C1 segment of cervical spinal cord (tissue), 14 donors: Measurements from ENCODE around the gene AOX1.
"Not testable (repeated sequence)": the region's sequence is repeated elsewhere in the genome, so short reads cannot be mapped to it uniquely, and the experiment has no call there.

Experiments
- DNase-seq, 14 donors: peaks; one replicate each; lab custom pipeline; 2025; lab: John Stamatoyannopoulos, UW

The AOX1 gene

DNA sequence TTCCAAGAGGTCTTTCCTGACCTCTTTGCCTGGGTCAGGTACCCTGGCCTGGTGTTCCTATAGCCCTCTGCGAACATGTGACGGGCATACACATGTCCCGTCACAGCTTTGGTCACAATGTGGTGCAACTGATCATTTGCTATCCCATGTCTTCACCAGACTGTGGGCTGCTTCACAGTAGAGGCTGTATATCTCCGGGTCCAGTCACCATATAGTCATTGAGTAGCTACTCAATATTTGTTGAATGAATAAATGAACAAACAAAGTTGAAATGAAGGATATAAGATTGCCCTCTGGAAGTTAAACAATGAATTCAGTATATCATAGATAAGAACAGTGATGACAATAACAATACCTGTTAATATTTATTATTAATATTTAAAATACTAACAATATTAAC lies 16.8 kb downstream of the AOX1 start:
- DNase-seq, result no peak

- DNase-seq, result no peak
Observed at GRCh38 chr2:200603972-200604371, 18.2 kb downstream of the AOX1 start.

GRCh38 chr2:200604571-200605255 lies 18.9 kb downstream of the AOX1 start:
- no peak for DNase-seq

DNA sequence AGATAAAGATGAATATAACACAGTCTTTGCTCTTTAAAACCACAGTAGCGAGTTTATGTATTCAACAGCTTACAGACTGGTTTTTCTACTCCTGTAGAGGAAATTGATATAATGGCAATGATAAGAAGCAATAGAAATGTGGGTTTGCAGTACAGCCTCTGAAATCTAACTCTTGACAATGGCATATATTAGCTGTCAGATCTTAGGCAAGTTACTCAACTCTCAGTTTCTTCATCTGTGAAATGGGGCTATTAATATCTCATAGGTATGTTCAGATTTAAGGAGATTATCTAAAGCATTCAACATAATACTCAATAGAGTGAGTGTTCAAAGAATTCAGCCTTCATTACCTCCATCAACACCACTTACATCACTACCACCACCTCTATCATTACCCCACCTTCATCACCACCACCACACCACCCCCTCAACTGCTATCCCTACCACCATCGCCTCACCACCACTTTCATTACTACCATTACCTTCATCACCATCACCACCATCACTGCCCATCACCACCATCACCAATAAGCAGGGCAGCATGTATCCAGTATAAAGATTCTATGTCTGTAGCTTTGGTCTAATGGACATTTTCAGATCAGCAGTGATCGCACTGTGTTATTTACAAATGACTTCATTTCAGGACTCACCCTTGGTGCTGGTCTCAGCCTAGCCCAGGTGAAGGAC lies 22.7 kb downstream of the AOX1 start:
- no peak for DNase-seq

GRCh38 chr2:200609028-200609614 lies 23.3 kb downstream of the AOX1 start:
- DNase-seq, result no peak

- DNase-seq, result not testable (repeated sequence)
Observed at GRCh38 chr2:200610217-200610616, 24.4 kb downstream of the AOX1 start.

DNA sequence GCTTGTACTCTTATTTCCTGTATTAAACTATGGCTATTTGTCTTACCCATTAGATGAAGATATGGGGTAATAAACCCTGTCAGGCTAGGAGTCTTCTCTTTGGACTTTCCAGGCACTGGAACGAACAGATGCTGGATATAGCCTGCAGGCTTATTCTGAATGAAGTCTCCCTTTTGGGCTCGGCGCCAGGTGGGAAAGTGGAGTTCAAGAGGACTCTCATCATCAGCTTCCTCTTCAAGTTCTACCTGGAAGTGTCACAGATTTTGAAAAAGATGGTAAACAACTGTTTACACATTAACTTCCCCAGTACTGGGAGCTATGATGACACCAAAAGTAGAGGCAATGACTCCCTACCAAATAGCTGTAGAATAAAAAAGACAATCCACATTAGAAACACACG lies 27.9 kb downstream of the AOX1 start:
- DNase-seq, result no peak

DNA sequence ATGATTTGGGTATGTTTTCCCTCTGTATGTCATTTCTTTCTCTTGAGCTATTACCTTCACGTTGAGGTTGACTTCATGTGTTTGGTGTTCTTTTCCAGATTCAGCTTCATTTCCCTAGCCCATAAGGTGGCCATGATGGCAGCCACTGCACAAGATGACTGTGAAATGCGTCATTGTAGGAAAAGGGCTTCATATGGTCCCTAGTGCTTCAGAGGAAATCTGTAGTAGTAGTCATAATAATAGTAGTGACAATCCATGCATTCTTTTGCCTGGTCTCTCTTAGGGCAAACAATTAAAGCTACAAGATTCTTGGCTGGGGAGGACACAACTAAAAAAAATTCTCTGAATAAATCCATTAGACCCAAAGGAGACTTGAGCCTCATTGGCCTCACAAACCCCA lies 28.4 kb downstream of the AOX1 start:
- no peak for DNase-seq

DNA sequence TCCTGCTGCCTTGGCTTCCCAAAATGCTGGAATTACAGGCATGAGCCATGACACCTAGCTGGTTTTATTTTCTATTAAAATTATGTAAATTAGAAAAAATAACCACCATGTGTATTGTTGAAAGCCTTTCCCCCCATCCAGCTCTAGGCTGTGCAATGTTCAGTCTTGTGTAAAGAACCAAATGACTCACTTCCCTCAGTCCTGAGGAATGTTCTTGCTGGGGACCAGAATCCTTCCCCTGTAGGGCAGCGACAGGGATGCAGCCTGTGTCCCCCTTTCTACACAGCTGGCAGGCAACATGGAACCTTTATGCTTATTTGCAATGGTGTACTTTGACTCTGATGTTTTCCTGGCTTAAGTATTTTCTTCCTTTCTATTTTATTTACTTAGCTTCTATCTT lies 29.4 kb downstream of the AOX1 start:
- no peak for DNase-seq

DNA sequence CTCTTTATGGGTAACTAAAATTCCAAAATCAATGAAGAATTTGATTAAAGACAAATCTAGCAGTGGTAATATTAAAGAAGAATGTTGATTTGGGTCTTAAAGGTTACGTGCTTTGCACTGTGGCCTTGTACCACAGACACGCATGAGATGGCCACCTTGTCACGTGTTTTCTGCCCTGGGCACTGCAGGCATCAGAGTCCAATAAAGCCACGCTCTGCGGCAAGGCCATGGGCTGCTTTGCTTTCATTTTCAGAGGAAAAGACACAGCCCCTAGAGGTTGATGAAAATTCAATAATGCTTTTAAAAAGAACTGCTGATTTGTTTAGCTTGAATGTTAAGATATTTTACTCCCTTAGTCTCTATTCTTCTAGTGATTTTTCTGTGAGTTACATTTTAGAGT lies 30.4 kb downstream of the AOX1 start:
- peak in 1 of 14 donors; percentile 2 for DNase-seq

DNA sequence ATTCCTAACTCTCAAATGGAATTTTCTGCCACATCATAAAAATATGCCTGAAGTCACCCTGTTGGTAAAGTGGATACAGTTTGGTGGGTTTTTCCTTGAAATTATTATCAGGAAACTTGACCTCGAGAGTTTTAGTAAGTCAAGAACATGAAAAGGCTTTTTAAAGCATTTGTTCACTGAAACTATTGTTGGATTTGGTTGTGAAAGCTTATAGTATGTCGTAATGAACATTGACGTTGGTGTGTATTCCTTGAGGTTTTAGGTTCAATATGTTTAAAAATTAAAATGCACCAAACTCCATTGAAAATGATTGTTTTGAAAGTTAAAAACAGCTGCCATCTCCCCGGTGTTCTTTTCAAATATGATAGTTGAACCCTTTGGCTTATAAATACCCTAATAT lies 30.8 kb downstream of the AOX1 start:
- DNase-seq, result no peak

GRCh38 chr2:200617156-200618053 lies 31.6 kb downstream of the AOX1 start:
- DNase-seq, result no peak

GRCh38 chr2:200618054-200618419 lies 32.2 kb downstream of the AOX1 start:
- DNase-seq, result no peak

DNA sequence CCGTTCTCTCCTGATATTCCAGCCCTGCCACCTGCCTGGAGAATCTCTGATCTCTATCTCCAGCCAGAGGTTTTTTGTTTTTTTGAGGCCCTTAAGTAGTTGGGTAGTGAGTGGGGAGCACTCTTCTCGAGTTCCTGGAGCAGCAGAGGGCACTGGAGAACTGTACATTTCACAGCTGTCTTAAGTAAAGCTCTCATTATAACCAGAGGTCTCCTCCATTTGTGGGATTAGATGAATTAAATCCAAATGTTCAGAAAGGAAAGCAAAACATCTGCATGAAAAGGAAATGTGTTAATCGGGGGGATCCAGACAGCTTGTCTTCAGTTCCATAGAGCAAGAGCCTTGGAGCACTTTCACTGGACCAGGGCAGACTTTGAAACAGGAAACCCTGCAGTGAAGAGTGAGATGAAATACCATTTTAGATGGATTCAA lies 32.8 kb downstream of the AOX1 start:
- peak in 4 of 14 donors; percentile 1 to 17 (median 5) for DNase-seq

DNA sequence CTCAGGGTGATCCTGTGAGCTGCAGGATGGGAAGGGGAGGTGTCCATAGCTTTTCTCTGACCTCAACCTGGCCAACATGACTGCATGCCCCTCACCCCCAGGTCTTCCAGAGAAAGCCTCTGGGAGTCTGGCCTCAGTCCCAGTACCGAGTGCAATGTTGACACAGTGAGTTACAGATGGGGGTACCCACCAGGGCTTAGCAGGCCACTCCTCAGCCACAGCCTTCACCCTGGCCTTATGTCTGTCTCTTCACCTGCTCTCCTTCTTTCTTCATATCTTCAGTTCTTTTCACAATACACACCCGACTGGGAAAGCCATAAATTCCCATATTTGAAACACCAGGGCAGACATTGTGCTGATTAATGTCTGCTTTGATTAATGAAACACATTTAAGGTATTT lies 33.5 kb downstream of the AOX1 start:
- DNase-seq, result no peak

DNA sequence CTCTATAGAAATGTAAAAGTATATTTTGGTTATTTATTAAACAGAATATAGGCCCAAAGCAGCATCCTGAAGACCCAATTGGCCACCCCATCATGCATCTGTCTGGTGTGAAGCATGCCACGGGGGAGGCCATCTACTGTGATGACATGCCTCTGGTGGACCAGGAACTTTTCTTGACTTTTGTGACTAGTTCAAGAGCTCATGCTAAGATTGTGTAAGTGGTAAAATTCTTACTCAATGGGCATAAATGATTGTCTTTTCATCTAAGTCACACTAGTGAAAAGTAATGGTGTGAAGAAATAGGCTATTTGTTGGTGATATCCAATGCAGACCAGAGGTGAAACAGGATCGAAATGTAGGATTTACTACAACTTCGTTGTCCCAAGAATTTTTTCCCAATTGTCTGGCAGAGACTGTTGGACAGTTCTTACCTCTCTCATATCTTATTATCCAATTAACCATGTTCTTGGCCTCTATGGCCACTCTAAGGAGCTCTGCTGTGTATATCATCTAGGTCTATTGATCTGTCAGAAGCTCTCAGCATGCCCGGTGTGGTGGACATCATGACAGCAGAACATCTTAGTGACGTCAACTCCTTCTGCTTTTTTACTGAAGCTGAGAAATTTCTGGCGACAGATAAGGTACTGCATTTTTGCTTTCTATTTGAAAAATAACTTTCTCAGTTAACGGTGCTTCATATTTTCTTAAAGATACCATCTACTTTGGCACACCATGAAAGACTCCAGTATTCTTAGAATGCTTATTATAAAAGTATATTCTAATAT lies 35.0 kb downstream of the AOX1 start:
- DNase-seq, result no peak

DNA sequence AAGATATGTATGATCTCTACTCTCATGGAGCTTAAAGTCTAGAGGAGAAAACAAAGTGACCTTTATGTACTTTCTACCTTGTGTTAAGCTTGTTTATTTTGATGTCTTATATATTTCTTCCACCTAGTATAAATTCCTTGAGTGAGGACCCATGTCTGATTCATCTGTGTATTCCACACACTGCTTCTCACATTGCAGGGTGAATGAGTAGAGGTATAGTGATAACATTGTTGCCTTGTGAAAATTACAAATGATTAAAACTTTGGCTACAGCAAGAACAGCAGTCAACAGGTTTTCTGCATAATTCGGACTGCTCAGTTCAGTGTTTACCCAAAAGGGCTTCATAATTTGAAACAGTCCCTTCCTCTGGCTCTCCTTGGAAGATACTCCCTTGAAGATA lies 36.3 kb downstream of the AOX1 start:
- DNase-seq, result no peak

- no peak for DNase-seq
Observed at GRCh38 chr2:200624026-200624425, 38.2 kb downstream of the AOX1 start.

- no peak for DNase-seq
Observed at GRCh38 chr2:200624658-200625057, 38.8 kb downstream of the AOX1 start.

DNA sequence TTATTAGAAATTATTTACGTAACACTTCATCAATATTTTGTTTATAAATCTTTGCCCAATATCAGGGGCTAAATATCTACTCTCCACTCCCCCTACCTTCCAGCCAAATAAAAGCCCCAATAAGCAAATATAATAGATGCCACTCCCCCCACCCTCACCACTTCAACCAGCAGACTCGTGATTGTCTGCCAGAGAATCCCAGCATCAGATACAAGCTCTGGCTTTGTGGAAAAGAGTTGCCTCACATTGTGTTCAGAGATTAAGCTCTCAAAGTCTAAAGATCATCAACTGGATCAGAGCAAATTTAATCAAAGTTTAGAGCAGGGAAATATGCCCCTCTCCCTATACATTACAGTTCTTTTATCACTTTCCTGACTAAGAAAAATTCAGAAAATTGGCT lies 39.5 kb downstream of the AOX1 start:
- no peak for DNase-seq

GRCh38 chr2:200625958-200626363 lies 40.1 kb downstream of the AOX1 start:
- no peak for DNase-seq
